GM21825 (cell line): ENCODE results near the gene DCX.

Source experiments
- ATAC-seq: cut with Tn5 transposase; IDR thresholded peaks from one replicate; pipeline ENCODE4 v1.9.1; 2021; ENCODE audit warnings: mild to moderate bottlenecking, moderate library complexity; ENCODE audit not compliant: unreplicated experiment

The DCX gene

DNA sequence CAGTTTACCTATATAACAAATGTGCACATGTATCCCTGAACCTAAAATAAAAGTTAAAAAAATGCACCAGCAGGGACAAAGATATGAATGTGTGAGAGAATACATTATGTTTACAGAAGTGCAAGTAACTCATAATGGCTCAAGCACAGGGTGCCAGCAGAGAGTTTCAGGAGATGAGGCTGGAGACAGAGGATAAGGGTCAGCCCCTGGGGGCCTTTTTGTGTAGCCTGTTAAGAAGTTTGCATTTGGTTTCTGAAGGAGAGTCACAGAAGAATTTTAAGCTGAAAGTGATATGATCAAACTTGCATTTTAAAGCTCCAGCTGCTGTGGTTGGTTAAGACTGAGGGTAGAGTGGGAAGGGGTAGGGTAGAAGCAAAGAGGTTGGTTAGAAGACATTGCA is 93.1 kb downstream of the DCX start:
- no peak for ATAC-seq

GRCh38 chrX:111309083-111309482 is 102.9 kb downstream of the DCX start:
- ATAC-seq = no peak

DNA sequence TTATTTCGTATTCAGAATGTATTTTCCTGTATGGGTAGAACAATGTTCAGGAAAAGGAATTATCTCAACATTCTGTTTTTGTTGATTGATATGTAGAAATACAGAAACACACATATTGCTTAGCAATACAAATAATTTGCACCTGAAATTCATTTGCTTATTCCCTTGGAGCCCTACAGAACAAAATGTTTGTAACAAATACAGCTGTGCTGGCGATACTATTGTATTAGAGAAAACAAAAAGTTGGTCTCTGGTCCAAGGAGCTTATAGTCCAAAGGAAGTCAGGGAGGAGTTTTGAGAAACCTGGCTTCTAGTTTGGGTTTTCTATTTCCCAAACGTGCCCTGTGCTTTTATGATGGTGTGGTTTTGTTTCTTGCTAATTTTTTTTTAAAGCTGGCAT is 104.0 kb downstream of the DCX start:
- ATAC-seq = no peak

GRCh38 chrX:111302284-111302683 is 109.7 kb downstream of the DCX start:
- ATAC-seq = no peak

GRCh38 chrX:111288841-111289240 is 123.2 kb downstream of the DCX start:
- no peak for ATAC-seq

GRCh38 chrX:111284631-111285293 is 127.2 kb downstream of the DCX start:
- no peak for ATAC-seq

DNA sequence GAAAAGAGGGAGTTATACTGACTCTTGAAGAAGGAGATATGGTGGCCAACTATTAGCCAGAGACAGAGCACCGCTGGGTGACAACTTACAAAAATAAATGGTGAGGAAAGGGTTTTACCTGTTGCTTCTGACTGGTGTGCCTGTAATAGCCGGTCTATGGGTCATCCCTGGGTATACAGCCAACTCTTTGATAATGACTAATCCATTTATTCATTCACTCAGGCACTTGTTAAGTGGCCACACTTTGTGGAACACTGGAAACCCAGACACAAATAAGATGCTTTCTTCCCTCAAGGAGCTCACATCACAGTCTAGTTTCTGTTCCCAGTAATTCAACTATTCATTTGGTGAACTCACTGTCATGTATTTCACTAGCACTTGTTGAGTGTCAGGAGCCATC is 128.5 kb downstream of the DCX start:
- ATAC-seq = no peak

GRCh38 chrX:111282991-111283390 is 129.0 kb downstream of the DCX start:
- ATAC-seq = no peak

DNA sequence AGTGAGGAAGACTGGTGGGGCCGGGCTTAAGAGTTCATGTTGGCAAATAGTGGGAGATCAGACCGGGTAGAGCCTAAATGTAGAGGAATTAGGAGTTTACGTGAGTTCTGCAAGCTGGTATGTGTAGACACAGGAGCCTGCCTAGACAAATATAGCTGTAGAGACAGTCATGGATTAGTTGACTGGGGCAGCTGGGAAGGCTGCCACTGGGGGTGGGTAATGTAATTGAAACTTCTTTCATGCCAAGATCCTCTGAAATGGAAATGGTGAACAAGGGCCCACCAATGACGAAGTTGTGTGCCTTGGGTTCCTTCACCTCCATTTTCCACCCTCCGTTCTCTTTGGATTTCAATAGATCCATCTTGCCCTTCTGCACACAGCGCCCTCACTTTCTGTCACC is 129.9 kb downstream of the DCX start:
- no peak for ATAC-seq

DNA sequence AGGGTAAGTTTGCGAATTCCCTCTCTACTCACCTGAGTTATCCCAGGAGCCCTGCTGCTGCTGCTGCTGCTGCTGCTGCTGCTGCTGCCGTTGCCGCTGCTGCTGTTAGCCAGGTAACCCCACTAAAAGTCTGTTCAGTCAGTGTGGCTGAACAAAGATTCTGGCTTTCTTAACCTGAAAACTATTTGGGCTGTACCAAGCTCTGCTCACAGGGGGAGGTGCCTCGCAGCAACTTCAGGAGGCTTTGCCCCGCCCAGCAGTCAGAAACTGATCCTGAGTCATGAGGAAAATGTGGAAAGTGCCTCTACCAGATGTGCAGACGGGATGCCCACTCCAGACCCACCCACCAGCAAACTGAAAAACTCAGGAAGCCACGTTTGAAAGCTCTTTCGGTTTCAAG is 141.7 kb downstream of the DCX start, which contains the start of gene CAPN6:
Gene CAPN6, minus strand, starts transcription at position 145 of the 400 bp plus-strand sequence. CDS start 6,547 bp downstream, outside the sequence.
- ATAC-seq = no peak

- no peak for ATAC-seq
Measured at GRCh38 chrX:111268506-111268905, 143.5 kb downstream of the DCX start.

DNA sequence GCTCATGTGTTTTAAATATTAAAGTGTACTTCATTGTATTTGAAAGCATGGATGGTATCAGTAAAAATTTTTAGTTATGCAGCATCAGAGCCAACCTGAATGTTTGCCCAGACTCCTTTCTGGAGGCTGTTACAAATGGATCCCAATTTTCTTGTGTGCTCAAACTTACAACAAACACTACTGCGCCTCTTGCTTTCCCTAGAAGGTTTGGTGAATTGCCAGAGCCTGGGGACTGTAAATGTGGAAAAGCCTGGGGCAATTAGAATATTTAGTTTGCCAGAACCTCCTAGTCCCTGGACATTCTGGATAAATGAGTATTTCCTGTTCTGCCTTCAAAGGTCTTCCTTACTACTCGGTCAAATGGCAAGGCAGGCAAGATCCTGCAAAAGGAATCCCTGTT is 146.5 kb downstream of the DCX start:
- no peak for ATAC-seq

DNA sequence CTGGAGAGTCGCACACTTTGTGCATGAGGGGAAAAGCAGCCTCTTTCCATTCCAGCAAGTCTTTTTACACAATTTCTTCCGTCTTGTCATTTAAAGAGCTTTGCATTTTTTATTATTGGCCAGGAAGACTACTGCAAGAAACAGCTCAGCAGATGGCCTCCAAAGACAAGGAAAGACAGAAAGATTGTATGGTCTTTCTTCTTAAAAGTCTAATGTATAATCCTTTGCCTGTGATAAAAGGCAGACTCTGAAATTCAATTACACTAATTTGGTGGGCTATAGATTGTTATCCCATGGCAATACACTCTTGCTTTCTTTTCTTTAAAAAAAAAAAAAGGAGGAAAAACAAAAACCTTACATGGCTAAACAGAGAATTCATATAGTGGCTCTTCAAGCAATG is 147.6 kb downstream of the DCX start:
- ATAC-seq = no peak

DNA sequence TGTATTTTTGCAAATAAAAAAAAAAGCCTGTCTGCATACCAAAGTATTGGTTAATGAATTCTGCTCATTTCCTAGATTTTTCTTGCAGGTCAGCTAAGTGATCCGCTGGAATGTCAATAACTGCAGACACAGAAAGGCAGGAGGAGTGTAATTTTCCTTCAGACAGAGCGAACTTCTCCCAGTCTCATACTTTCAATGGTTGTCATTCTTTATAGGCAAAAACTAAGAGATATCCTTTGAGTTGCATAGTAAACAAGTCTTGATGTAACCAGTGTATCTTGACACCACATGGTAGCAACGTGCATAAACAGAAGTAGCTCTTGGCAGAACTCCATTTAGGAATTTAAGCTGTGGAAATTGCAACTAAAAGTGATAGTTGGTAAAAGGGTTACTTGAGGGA is 149.9 kb downstream of the DCX start:
- no peak for ATAC-seq

- no peak for ATAC-seq
Measured at GRCh38 chrX:111260451-111260850, 151.5 kb downstream of the DCX start.

- ATAC-seq = no peak
Measured at GRCh38 chrX:111259559-111259958, 152.4 kb downstream of the DCX start.

DNA sequence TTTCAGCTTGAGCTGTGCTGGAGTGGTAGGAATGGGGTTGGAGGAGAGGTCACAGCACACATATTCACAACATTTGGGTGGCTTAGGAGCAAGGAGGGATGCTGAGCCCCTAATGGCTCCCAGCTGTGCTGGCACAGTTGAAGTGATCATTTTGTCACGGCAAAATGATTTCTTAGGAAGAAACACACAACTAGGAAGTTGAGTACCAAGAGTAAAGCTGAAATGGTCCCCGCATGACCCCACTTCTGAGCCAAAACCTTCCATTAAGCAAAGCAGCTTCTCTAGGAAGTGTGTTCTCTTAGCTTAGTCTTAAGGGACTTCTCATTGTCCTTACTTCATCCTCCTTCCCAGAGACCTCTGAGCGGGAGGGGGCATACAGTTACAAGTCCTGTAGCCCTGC is 154.3 kb downstream of the DCX start:
- no peak for ATAC-seq

GRCh38 chrX:111254896-111255693 is 156.9 kb downstream of the DCX start:
- ATAC-seq = no peak

DNA sequence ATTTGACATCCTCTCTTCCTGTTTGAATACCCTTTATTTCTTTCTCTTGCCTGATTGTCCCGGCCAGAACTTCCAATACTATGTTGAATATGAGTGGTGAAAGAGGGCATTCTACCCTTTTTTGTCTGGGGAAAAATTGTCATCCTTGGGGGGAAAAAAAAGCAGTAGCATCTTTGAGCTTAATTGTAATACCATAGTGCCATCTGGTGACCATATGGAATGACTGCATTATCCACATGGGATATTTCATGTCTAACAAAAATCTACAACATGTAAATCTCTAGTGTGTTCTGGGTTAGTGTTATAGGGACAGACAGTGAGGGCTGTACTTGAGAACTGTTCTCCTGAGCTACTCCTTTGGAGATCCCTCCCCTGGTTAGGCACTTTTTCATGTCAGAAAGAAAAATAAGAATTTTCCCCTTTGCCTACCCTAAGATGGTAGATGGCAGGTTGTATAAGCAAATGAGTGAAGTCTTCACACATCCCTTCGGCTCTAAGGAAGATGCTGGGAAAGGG is 167.7 kb downstream of the DCX start:
- ATAC-seq = no peak
